Thoracic aorta (tissue), 2 donors: Measurements from ENCODE around the gene SEMA4A. TPM values are rescaled to one million over a fixed set of nuclear protein-coding genes. Genes with fewer than 3 reads are reported as not detected.
A peak's percentile ranks its signal among the peaks of the same experiment; 100 is the strongest.
"Not testable (repeated sequence)": the region's sequence is repeated elsewhere in the genome, so short reads cannot be mapped to it uniquely, and the experiment has no call there.

Source experiments
- ATAC-seq: fragments of 150-250 bp; one replicate; pipeline ENCODE4 v1.8.0; 2017; ENCODE audit warnings: low read depth; ENCODE audit not compliant: insufficient number of reproducible peaks, low FRiP score
- DNase-seq: peaks from one replicate; pipeline ENCODE4 v3.0.0-alpha.2; 2020; ENCODE audit warnings: low spot score
- H3K27ac ChIP-seq, 2 donors: fragments of 200-600 bp; sonication (generic); 1 replicate in 1 of 2; 2 replicates in 1 of 2; pipeline ENCODE4 v1.5.1; 2016; ENCODE audit warnings: mild to moderate bottlenecking in 2 of 2, moderate library complexity in 2 of 2
- H3K27me3 ChIP-seq: fragments of 200-600 bp; sonication (generic); replicated peaks from 2 replicates; pipeline ENCODE4 v1.6.0; 2016; ENCODE audit warnings: mild to moderate bottlenecking; ENCODE audit not compliant: insufficient read depth
- H3K36me3 ChIP-seq: fragments of 200-600 bp; sonication (generic); one replicate; pipeline ENCODE4 v1.5.1; 2016
- H3K4me1 ChIP-seq, 2 donors: fragments of 200-600 bp; sonication (generic); 1 replicate in 1 of 2; 2 replicates in 1 of 2; pipeline versions ENCODE4 v1.5.1 to v1.6.0; 2016; ENCODE audit warnings: low read depth in 2 of 2, mild to moderate bottlenecking in 1 of 2; ENCODE audit not compliant: control insufficient read depth in 1 of 2
- H3K4me3 ChIP-seq: fragments of 200-600 bp; sonication (generic); 2 replicates; pipeline ENCODE4 v1.5.1; 2016; ENCODE audit warnings: mild to moderate bottlenecking
- H3K9me3 ChIP-seq: fragments of 200-600 bp; sonication (generic); 2 replicates; pipeline ENCODE4 v1.5.1; 2016
- total RNA-seq, 2 donors: library from RNA; depleted of rRNA; stranded (reverse); fragments of >200 nt; gene quantifications; one replicate each; pipeline versions ENCODE4 v1.1.0 to v1.2.3, GENCODE V29; 2016
- TF ChIP-seq, protein P1 (sequence below): fragments of 200-600 bp; sonication (generic); IDR thresholded peaks from one replicate; pipeline ENCODE4 v1.5.1; 2019; ENCODE audit warnings: antibody characterized with exemption

The SEMA4A gene
- total RNA-seq, 2 donors from 2014 or later, result 12.7 to 15.8 TPM

GRCh38 chr1:156117414-156118176 lies 35.8 kb upstream of the SEMA4A start:
- Histone ChIP-seq H3K4me1 (peaks cover 36 to 55% of the 10 kb centered on the region in 2 donors), H3K27ac (peak overlapping the region; percentile 98)

DNA sequence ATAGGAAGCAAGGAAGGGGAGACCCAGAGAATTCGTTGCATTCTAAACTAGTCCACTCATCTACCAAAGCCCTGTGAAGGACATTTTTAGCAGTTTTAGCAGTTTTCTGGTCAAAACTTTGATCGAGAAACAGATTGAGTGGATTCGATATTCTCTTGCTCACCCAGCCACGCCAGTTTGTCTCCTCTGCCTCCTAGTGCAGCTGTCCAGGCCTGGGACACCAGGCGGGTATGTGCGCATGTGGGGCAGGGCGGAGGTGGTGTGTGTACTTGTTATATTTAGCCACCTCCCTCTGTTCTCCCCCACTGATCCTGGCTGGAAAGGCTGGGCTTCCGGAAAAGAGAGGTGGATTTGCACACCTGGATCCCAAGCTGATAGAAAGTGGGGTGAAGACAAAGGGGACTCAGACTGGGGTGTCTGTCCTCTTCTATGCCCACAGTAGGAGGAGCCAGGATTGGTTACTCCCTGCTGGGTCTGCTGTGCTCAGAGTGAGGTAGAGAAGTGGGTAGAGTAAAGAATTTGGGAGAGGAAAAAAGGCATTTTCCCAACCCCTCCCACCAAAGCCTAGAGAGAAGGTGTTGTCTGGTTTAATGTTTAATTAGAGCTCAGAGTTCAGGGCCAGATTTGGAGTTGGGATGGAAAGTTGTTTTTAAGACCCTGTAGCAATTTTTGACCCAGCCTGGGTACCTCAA lies 35.1 kb upstream of the SEMA4A start:
- Histone ChIP-seq H3K4me1 (peaks cover 40 to 54% of the 10 kb centered on the region in 2 donors), H3K4me3 (peak overlapping the region; percentile 96), H3K36me3 (no peaks in the 10 kb centered on the region), H3K27me3 (no peaks in the 10 kb centered on the region), H3K27ac (peak overlapping the region; percentile 98), H3K9me3 (no peaks in the 10 kb centered on the region)
- TF ChIP-seq, protein P1, sequence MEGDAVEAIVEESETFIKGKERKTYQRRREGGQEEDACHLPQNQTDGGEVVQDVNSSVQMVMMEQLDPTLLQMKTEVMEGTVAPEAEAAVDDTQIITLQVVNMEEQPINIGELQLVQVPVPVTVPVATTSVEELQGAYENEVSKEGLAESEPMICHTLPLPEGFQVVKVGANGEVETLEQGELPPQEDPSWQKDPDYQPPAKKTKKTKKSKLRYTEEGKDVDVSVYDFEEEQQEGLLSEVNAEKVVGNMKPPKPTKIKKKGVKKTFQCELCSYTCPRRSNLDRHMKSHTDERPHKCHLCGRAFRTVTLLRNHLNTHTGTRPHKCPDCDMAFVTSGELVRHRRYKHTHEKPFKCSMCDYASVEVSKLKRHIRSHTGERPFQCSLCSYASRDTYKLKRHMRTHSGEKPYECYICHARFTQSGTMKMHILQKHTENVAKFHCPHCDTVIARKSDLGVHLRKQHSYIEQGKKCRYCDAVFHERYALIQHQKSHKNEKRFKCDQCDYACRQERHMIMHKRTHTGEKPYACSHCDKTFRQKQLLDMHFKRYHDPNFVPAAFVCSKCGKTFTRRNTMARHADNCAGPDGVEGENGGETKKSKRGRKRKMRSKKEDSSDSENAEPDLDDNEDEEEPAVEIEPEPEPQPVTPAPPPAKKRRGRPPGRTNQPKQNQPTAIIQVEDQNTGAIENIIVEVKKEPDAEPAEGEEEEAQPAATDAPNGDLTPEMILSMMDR, result no peak
- ATAC-seq (no peak), DNase-seq (no peak)

More at GRCh38 chr1:156117414-156118176, 35.8 kb upstream of the SEMA4A start:
- Histone ChIP-seq H3K4me3 (peak overlapping the region; percentile 96), H3K27me3 (no peaks in the 10 kb centered on the region), H3K36me3 (no peaks in the 10 kb centered on the region), H3K9me3 (no peaks in the 10 kb centered on the region)
- TF ChIP-seq, protein P1, result no peak
- ATAC-seq (no peak), DNase-seq (no peak)

DNA sequence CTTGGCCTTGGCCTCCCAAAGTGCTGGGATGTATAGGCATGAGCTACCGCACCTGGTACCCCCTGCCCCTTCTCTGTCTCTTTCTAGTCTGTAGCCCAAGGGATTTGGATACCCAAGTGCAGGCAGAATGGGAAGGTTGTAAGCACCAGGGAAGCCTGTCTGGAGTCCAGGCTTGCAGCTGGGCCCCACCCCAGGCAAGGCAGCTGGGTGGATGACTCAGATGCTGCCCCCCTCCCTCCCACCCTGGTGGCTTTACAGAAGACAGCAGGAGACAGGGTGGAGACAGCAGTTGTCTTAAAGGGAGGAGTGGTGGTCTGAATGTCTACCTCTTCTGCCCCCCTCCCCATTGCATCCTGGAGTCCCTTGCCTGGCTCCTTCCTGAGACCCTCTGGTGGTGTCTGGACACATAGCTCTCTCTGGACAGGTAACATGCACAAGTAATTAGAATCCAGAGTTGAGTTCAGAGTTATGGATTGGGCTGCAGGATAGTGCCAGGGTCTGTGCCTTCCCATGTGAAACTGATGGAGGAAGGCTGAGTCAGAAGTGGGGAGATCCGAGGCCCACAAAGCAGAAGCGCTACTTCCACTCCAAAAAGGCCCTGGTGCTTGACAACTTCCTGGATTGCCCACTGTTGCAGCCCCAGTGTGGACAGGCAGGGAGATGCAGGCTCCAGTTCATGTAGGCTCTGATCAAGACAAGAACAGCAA lies 33.7 kb upstream of the SEMA4A start:
- peak overlapping the region; percentile 96 for H3K4me3 ChIP-seq
- ATAC-seq (no peak), DNase-seq (no peak)
- no peaks in the 10 kb centered on the region for H3K27me3 ChIP-seq
- peak overlapping the region; percentile 98 for H3K27ac ChIP-seq
- H3K9me3 ChIP-seq, result no peaks in the 10 kb centered on the region
- peaks cover 44 to 60% of the 10 kb centered on the region in 2 donors for H3K4me1 ChIP-seq
- TF ChIP-seq, protein P1, result peak; percentile 15
- H3K36me3 ChIP-seq, result no peaks in the 10 kb centered on the region

- DNase-seq, result no peak
- H3K9me3 ChIP-seq, result no peaks in the 10 kb centered on the region
- TF ChIP-seq, protein P1, result no peak
- no peaks in the 10 kb centered on the region for H3K27me3 ChIP-seq
- peak overlapping the region; percentile 98 for H3K27ac ChIP-seq
- H3K4me1 ChIP-seq, result peaks cover 51 to 67% of the 10 kb centered on the region in 2 donors
- peak overlapping the region; percentile 96 for H3K4me3 ChIP-seq
- no peak for ATAC-seq
- no peaks in the 10 kb centered on the region for H3K36me3 ChIP-seq
Measured at GRCh38 chr1:156120318-156120717, 33.1 kb upstream of the SEMA4A start.

- H3K36me3 ChIP-seq, result not testable (repeated sequence)
Measured at GRCh38 chr1:156121005-156121404, 32.4 kb upstream of the SEMA4A start.

More at GRCh38 chr1:156121005-156121404, 32.4 kb upstream of the SEMA4A start:
- not testable (repeated sequence) for DNase-seq, ATAC-seq, H3K9me3 ChIP-seq, H3K27me3 ChIP-seq
- Histone ChIP-seq H3K4me3 (peak overlapping the region; percentile 96), H3K4me1 (peaks cover 54 to 73% of the 10 kb centered on the region in 2 donors), H3K27ac (peak overlapping the region; percentile 98)
